Urothelium cell line (cell line): ENCODE measurements around the gene ADISSP.

Experiments used
- DNase-seq: peaks from one replicate; pipeline ENCODE4 v3.0.0; 2011; ENCODE audit warnings: low spot score, mixed read lengths
- FAIRE-seq: peaks from 2 replicates; lab custom pipeline; 2011; peaks lifted over from hg19 to GRCh38; lab: Jason Lieb, UNC

Gene ADISSP

DNA sequence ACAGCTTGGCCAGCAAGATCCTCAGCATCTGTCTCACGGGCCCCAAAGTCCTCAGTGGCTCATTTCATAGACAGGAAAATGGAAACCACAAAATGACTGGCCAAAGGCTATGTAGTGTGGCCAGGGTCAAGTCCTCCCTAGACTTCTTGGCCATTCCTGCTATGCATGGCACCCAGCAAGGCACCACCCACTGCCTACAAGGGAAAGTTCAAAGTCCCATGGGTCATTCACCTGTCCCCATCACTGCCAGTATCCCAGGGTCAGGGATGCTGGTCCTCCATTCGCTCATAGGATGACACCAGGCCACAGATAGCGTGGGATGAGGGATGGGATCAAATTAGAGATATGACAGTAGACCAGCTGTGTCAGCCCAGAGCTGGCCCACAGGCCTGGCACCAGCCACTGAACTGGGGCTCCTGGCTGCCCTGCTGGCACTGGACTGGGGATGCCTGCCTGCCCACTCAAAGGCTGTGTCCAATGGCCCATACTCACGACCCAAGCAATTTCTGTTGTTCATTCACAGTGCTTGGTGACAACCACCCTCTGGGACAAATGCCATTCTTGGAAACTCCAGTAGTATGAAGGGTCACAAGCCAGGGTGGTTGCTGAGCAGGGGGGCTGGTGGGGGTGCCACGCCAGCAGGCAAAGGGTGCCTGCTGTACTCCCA lies 11.6 kb downstream of the ADISSP start:
- DNase-seq (no peak), FAIRE-seq (no peak)

DNA sequence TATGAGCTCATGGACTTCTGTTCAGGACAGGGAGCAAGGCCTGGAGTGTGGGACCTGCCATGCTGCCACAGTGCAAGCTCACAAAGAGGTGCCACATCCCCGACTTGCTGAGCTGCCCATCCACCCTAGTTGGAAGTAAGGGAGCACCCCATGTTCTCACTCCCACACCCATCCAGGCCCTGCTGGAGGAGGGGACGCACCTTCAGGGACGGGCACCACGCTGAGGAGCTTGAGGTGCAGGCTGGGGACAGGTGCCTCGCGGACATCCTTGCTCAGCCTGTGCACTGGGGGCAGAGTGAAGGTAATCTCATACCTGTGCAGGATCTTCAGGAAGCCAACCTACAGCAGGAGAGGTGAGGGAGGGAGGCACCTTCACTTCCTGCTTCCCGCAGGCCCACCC lies 12.3 kb downstream of the ADISSP start:
- FAIRE-seq: no peak

DNA sequence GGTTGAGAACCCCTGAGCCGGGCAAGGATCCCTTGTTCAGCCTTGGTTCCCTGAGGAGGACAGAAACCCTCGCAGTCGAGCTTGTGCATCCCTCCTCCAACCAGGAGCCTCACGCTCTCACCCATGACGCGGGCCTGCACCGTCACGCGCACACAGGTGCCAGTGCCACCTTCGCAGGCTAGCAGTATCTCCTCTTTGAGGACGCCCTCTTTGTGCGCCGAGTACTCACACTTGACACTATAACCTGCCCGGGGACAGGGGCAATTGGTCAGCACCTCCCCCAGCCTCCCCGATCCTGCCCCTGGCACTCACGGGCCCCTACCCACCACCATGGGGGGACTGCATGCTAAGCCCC lies 13.3 kb downstream of the ADISSP start:
- DNase-seq (no peak), FAIRE-seq (no peak)

More for the DNA sequence above, 12.3 kb downstream of the ADISSP start:
- no peak for DNase-seq

DNA sequence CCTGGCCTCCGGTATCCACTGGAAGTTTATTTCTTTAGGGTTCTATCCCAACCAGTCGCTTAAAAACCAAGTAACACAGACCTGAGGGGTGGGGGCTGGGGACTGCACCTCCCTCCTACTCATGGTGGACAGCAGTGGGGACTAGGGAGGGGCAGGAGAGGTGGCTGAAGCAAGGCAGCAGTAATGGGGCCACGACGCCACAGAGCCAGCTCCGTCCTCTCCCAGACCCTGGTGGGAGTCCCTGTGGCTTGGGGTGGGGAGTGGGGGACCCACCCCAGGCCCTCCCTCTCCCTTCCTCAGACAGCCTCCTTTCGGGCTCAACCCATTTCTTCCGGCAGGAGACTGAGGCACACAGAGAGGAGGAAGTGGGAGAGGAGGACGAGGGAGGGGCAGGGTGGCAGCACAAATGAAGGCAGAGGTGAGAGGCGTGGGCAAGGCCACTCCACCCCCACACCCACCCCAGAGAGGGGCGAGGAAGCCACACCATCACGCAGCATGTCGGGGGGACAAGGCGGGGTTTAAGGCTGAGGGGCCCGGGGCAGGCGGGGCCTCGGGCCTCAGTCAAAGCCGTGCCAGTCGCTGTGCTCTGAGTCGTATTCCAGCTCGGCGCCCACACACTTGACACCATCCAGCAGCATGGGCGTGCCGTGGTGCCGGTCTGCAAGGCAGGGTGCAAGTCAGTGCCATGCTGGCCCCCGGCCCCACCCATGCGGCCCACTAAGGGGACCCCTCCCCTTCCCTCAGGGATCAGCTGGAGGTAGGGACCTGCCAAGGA lies 13.9 kb downstream of the ADISSP start:
- DNase-seq: no peak
- FAIRE-seq: no peak

DNA sequence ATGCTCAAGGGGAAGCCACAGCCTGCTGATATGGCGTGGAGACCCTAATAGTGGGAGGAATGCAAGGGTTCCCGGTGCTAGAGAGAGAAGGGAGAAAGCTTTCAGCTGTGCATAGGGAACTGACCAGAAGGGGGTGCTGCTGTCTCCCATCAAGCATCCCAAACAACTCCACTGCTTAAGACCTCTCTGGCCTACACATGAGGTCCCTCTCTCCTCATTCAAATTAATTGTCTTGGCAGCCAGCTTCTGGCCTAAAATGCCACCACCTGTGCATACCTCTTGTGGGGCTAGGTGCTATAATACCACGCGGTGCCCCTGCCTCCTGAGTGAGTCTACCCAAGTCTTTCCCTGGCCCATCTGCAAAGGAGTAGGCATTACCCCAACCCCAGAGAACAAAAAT lies 14.5 kb downstream of the ADISSP start:
- DNase-seq (peak; percentile 54), FAIRE-seq (peak; percentile 48)

DNA sequence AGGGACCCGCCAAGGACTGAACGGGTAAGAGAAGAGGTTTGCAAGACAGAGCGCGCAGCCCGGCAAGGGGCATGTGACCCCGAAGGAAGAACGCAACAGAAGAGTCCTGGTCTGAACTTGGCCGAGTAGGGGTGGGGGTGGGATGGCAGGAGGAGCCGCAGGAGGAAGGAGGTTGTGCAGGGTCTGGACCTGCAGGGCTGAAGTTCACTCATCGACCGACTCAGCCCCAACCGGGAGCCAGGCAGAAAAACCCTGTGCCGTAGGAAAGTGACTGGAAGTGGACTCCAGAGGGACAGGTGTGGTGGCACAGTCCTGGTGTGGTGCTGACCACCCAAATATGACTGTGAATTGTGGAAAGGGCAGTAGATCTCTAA lies 15.2 kb downstream of the ADISSP start:
- FAIRE-seq (no peak), DNase-seq (no peak)

DNA sequence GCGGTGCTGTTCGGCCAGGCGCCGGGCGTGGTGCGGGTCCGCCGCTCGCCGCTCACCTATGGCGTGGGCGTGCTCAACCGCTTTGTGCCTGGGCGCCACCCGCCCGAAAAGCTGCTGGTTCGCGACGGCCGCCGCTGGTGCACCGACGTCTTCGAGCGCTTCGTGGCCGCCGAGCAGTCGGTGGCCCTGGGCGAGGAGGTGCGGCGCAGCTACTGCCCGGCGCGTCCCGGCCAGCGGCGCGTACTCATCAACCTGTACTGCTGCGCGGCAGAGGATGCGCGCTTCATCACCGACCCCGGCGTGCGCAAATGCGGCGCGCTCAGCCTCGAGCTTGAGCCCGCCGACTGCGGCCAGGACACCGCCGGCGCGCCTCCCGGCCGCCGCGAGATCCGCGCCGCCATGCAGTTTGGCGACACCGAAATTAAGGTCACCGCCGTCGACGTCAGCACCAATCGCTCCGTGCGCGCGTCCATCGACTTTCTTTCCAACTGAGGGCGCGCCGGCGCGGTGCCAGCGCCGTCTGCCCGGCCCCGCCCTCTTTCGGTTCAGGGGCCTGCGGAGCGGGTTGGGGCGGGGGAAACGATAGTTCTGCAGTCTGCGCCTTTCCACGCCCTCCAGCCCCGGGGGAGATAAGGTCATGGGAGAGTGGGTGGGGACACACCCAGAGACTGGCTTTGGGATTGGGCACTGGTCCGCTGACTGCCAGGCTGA lies 15.7 kb downstream of the ADISSP start:
- DNase-seq: no peak
- no peak for FAIRE-seq

DNA sequence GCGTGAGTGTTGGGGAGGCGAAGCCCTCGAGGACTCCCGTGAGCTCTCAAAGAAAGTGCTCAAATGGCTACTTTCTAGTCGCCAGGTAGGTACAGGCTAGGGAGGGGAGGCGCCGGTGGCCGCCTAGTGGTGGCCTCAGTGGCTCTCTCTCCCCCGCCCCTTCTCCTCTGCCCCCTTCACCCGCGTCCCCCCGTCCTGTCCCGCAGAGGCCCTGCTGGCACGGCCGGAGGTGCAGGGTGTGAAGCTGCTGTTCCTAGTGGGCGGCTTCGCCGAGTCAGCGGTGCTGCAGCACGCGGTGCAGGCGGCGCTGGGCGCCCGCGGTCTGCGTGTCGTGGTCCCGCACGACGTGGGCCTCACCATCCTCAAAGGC lies 16.3 kb downstream of the ADISSP start:
- DNase-seq: no peak
- FAIRE-seq: no peak

DNA sequence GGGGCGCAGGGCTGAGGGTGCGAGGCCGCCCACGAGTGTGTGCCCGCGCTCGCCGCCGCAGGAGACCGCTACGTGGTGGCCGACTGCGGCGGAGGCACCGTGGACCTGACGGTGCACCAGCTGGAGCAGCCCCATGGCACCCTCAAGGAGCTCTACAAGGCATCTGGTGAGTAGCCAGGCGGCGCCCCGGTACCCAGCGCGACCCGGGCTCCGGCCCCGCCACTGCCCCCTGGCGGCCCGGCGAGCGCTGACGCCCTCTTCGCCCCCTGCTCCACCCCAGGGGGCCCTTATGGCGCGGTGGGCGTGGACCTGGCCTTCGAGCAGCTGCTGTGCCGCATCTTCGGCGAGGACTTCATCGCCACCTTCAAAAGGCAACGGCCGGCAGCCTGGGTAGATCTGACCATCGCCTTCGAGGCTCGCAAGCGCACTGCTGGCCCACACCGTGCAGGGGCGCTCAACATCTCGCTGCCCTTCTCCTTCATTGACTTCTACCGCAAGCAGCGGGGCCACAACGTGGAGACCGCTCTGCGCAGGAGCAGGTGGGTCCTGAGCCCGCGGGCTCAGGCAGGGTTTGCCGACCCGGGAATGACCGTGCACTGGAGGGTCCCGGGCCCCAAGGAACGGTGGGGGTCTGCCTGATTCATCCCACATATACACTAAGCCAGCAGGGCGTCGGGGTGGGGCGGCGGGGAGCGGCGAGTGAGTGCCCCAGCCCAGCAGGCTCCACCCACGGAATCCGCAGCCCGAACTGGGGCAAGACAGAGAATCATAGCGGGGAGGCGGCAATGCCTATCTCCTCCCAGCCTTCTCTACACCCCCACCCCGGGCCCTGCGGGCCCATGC lies 17.6 kb downstream of the ADISSP start:
- no peak for FAIRE-seq
- DNase-seq: no peak

DNA sequence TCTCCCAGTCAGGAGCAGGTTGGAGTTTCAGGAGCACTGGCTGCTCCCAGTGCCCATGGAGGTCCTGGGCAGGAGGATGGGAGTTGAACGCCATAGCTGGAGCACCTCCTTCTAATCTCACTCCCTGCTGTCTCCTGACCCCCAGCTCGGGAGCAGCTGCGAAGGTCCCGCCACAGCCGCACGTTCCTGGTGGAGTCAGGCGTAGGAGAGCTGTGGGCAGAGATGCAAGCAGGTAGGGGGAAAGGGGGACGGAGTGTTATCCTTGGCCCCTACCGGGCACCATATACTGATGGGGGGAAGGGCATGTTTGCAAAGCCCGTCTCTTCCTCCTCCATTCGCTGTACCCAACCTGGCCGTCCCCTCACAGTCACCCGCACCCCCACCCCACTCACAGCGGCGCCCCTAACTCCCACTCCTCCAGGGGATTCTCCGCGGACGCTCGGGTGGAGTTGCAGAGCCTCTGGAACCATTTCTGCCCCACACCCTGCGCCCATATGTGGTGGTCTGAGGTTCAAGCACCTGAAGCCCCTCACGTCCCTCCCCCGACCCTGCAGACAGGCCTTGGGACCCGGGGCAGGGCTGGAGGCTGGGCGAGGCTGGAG lies 18.4 kb downstream of the ADISSP start:
- FAIRE-seq (no peak), DNase-seq (no peak)

DNA sequence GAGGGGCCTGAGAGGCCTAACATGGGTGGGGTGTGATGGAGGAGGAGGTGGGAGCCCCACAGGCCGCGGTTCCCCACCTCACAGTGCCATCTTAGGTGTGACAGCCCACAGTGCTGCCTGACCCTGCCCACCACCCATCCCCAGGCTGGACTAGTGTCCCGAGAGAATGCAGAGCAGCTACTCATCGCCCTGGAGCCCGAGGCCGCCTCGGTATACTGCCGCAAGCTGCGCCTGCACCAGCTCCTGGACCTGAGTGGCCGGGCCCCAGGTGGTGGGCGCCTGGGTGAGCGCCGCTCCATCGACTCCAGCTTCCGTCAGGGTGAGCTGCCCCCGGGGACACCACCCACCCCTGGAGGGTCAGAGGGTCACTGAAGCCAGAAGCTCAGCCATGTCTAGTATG lies 19.5 kb downstream of the ADISSP start:
- FAIRE-seq (no peak), DNase-seq (no peak)

DNA sequence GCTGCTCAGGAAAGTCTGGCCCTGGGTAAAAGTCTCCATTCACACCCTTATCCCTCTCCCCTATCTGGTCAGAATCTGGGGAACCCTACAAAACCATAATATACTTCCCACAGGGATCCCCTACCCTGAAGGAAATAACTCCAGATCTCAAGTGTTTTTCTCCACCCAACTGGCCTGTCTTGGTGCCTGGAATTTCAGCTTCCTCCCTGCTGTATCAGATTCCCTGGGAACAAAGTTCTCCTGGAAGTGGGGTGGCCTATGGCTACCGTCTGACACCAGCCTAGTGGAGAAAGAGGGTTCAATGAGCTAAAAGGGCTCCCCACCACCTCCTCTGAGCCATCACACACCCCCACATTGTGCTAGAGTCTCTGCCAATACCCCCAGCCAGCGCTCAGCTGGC lies 20.1 kb downstream of the ADISSP start:
- no peak for FAIRE-seq
- DNase-seq: no peak

DNA sequence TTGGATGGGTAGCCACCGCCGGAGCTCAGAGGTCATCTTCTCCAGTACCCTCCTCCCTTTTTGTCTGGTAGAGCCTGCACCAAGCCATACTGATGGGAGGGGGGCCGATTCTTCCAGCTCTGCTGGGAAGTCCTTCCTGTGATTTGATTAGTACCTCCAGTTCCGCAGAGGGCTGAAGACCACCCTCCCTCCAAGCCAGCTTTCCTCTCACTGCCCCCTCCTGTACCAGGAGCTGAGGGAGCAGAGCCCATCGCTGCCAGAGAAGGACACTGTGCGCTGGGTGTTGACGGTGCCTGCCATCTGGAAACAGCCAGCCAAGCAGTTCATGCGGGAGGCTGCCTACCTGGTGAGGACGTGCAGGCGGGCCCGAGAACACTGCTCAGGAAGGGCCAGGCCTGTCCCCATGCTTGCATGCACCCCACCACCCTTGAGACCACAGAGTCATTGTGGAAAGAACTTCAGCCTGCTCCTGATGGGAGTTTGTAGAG lies 21.8 kb downstream of the ADISSP start:
- no peak for FAIRE-seq
- DNase-seq: no peak

DNA sequence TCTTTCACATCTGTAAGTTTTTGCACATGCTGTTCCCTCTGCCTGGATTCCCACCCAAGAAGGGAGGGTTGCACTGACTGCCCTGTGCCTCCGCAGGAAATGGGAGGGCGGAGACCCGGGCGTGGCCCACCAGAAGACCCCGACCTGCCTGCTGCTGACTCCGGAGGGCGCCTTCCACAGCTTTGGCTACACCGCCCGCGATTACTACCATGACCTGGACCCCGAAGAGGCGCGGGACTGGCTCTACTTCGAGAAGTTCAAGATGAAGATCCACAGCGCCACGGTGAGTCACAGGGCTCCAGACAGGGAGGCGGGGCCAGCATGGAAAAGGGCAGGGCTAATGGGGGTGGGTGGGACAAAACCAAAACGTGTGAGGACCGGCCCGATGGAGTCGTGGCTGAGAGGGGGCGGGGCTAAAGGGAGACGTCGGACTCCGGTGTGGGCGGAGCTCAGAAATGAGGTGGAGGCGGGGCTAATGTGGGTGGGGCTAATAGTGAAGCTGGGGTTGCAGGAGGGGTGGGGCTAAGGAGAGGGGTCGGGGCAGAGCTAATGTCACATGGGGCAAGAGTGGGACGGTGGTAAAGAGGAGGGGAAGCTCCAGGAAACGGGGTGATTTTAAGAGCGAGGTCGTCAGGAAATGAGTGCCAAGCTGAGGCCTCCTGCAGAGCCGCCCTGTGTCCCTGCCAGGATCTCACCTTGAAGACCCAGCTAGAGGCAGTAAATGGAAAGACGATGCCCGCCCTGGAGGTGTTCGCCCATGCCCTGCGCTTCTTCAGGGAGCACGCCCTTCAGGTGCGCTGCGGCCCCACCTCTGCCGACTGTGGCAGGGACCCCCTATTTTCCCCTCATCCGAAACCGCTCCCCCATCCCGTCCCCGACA lies 22.5 kb downstream of the ADISSP start:
- peak; percentile 49 for DNase-seq
- no peak for FAIRE-seq

DNA sequence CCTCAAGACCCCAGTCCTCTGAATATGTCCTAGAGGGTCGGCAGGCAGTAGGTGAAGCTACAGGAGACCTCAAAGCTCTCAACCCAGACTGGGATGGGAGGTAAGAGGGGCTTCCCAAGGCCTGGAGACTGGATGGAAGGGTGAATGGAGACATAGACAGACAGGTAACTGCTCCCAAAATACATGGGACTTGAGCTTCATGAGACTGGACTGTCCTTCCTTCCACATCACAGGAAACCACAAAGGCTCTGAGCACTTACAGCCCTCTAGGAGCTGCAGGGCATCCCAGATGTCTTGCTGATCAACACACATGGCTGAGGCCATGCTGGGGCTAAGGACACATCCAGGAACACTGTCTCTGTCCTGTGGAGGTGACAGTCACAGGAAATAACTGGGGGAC lies 23.5 kb downstream of the ADISSP start:
- DNase-seq (no peak), FAIRE-seq (no peak)

DNA sequence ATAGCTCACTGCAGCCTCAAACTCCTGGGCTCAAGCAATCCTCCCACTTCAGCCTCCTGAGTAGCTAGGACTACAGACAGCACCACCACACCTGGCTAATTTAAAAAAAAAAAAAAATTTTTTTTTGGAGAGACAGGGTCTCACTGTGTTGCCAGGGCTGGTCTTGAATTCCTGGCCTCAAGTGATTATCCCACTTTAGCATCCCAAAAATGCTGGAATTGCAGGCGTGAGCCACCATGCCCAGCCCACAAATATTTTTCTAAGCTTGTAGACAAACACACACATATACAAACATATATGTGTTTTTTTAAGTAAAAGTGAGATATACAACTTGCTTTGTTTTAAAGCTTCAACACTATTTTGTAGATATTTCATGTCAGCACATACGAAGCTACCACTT lies 24.3 kb downstream of the ADISSP start:
- no peak for DNase-seq
- FAIRE-seq: no peak

DNA sequence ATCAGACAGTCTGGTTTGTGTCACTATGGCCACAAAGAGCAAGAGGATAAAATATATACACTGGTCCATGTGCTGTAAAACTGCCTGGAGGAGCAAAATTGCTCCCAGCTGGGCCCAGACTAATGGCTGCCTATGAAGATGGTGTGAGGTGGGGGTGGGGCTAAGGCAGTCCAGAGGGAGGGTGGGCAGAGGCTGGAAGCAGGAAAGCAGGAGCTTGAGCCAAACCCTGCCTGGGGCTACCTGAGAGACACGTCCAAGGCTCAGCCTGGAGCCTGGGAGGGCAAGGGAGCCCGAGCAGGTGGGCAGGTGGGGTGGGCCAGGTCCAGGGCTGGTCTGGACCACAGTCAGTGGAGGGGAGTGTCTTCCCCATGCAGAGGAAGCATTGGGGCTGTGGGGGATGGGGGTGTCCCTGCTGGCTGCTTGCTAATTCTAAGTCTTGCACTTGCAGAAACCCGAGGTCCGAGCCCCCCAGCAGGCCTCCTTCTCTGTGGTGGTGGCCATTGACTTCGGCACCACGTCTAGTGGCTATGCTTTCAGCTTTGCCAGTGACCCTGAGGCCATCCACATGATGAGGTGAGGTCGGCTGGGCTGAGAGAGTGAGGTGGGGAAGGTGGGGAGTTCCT lies 25.6 kb downstream of the ADISSP start:
- no peak for FAIRE-seq
- no peak for DNase-seq

DNA sequence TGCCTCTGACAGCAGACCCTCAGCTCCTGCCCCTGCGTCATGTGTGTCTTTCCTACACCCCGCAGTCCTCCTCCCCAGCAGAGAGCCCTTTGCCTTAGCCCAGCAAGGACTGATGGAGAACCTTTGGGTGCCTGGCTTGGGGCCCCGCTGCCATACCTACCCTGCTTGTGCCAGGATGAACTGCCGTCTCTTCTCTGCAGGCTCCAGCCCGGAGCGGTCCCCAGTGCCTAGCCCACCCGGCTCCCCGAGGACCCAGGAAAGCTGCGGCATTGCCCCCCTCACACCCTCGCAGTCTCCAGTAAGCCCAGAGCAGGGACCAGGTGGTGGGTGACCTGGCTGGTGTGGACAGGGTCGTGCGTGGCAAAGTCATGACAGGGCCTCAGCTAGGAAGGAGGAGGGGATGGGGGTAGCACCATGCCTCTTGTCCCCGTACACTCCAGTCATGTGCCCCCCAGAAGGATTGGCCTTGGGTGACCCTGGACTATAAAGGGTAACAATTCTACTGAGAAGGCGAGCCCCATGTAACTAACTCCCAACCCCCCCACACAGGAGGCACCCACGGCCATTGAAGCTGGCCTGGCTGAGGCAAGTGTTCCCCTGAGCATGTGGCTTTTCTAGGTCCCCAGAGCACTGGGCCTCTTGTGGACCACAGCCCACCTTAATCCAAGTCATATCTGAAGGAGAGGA lies 26.8 kb downstream of the ADISSP start:
- DNase-seq (no peak), FAIRE-seq (no peak)
